Gastrocnemius medialis (tissue), 4 donors: ENCODE data around the gene YIF1A. TPM values are rescaled to one million over a fixed set of nuclear protein-coding genes. Genes with fewer than 3 reads are reported as not detected.

Source experiments
- ATAC-seq, 2 donors: fragments of 150-250 bp; one replicate each; pipeline ENCODE4 v1.9.1; 2016
- DNase-seq, 2 donors: peaks; one replicate each; pipeline ENCODE4 v3.0.0-alpha.2; 2019
- H3K27ac ChIP-seq, 4 donors: fragments of 200-600 bp; sonication (generic); 1 replicate in 1 of 4; 2 replicates in 3 of 4; pipeline ENCODE4 v1.5.1; 2016 to 2018; ENCODE audit warnings: mild to moderate bottlenecking in 2 of 4, moderate library complexity in 1 of 4
- H3K27me3 ChIP-seq, 3 donors: fragments of 200-600 bp; sonication (generic) in 2 of 3; 1 replicate in 1 of 3; 2 replicates in 2 of 3; pipeline versions ENCODE4 v1.5.1 to v1.6.0; 2016 to 2019; ENCODE audit warnings: mild to moderate bottlenecking in 1 of 3, moderate library complexity in 1 of 3
- H3K36me3 ChIP-seq, 2 donors: fragments of 200-600 bp; sonication (generic) in 1 of 2; one replicate each; pipeline ENCODE4 v1.5.1; 2017 to 2018
- H3K4me1 ChIP-seq, 2 donors: fragments of 200-600 bp; sonication (generic) in 1 of 2; one replicate each; pipeline ENCODE4 v1.5.1; 2016 to 2017; ENCODE audit warnings: mild to moderate bottlenecking in 2 of 2
- H3K4me3 ChIP-seq, 4 donors: fragments of 200-600 bp; sonication (generic) in 3 of 4; 1 replicate in 1 of 4; 2 replicates in 3 of 4; pipeline ENCODE4 v1.5.1; 2016 to 2019; ENCODE audit warnings: mild to moderate bottlenecking in 2 of 4
- H3K9me3 ChIP-seq, 3 donors: fragments of 200-600 bp; sonication (generic) in 2 of 3; 1 replicate in 1 of 3; 2 replicates in 2 of 3; pipeline ENCODE4 v1.5.1; 2016 to 2019
- POLR2A ChIP-seq, 2 donors: fragments of 450-650 bp; IDR thresholded peaks; one replicate each; pipeline ENCODE4 v1.6.1; 2017; ENCODE audit warnings: antibody characterized with exemption in 2 of 2, mild to moderate bottlenecking in 2 of 2, moderate library complexity in 2 of 2
- in situ Hi-C, 4 donors: fragments of 200-750 bp; cut with MboI; loops; one replicate each; pipeline versions ENCODE4 v1.15.0 to v1.8.0; 2017; ENCODE audit warnings: low sequenced_read_pairs in 4 of 4
- intact Hi-C: fragments of 100-400 bp; cut with DNase I; formaldehyde crosslinking; loops from one replicate; pipeline ENCODE4 v1.15.1; 2023; ENCODE audit warnings: low total_unique reads
- total RNA-seq, 4 donors: library from RNA; depleted of rRNA; stranded (reverse); fragments of >200 nt; gene quantifications; one replicate each; pipeline versions ENCODE4 v1.1.0 to v1.2.3, GENCODE V29; 2016
- TF ChIP-seq, protein P1 (sequence below), 5 experiments: fragments of 450-650 bp in 3 of 5; fragments of 200-600 bp in 2 of 5; sonication (generic) in 2 of 5; IDR thresholded peaks in 4 of 5; conservative IDR thresholded peaks in 1 of 5; 1 replicate in 4 of 5; 2 replicates in 1 of 5; pipeline ENCODE4 v1.5.1; 2016 to 2019; ENCODE audit warnings: antibody characterized with exemption in 5 of 5, mild to moderate bottlenecking in 3 of 5, moderate library complexity in 3 of 5

YIF1A gene
- total RNA-seq, 4 donors from 2014 or later, result 106 to 137 (median 113) TPM

DNA sequence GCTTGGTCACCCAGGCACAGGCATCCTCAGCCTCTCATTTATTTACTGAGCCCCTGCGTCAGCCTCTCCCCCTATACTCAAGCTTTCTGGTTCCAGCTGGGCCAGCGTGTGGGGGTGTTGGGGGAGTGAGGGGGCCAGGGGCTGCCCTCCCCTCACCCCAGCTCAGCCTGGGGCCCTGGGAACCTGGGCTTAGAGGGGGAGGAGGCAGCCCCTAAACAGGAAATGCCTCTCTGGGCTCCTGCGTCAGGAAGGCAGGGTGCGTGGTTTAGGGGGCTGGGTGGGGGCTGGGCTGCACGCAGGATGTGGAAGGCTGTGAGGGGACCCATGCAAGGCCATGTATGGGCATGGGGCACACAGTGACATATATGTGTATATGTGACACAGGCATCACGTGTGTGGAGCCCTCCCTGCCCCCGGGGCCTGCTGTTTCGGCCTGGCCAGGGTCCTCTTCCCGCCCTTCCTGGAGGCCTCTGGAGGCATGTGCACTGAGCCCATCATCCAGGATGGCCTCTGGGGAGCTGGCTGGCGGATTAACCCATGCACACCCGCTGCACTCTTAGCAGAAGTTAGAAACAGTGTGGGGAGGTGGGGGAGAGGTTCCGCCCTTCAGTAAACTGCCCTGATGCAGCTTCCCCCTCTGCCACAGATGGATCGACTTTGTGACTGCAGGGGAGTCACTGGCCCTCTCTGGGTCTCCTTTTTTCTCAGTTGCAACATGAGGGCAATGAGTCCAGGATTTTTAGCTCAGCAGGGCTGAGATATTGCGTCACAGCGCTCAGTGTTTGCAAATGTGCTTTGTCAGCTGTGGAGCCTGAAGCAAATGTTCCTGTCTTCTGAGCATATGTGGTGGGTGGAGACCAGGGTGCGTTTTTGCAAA lies 29.0 kb upstream of the YIF1A start:
- Histone ChIP-seq H3K27ac (peak overlapping the region; percentile 72 to 84 (median 80)), H3K4me3 (no peak overlapping the region), H3K4me1 (peaks cover 9 to 11% of the 10 kb centered on the region in 2 donors), H3K27me3 (peaks cover 5 to 14% (median 12%) of the 10 kb centered on the region in 3 donors), H3K9me3 (no peaks in the 10 kb centered on the region), H3K36me3 (no peaks in the 10 kb centered on the region)
- intact Hi-C loops (no loop called here), in situ Hi-C loops (no loop called here)
- peak; percentile 57 to 63 for ATAC-seq
- no peak for TF ChIP-seq POLR2A (IDR thresholded peaks at IDR 0.05)
- TF ChIP-seq, protein P1, sequence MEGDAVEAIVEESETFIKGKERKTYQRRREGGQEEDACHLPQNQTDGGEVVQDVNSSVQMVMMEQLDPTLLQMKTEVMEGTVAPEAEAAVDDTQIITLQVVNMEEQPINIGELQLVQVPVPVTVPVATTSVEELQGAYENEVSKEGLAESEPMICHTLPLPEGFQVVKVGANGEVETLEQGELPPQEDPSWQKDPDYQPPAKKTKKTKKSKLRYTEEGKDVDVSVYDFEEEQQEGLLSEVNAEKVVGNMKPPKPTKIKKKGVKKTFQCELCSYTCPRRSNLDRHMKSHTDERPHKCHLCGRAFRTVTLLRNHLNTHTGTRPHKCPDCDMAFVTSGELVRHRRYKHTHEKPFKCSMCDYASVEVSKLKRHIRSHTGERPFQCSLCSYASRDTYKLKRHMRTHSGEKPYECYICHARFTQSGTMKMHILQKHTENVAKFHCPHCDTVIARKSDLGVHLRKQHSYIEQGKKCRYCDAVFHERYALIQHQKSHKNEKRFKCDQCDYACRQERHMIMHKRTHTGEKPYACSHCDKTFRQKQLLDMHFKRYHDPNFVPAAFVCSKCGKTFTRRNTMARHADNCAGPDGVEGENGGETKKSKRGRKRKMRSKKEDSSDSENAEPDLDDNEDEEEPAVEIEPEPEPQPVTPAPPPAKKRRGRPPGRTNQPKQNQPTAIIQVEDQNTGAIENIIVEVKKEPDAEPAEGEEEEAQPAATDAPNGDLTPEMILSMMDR (IDR thresholded peaks at IDR 0.05 in 4 of 5, conservative IDR thresholded peaks at IDR 0.05 in 1 of 5), result no peak
- DNase-seq, result peak; percentile 49 to 67

DNA sequence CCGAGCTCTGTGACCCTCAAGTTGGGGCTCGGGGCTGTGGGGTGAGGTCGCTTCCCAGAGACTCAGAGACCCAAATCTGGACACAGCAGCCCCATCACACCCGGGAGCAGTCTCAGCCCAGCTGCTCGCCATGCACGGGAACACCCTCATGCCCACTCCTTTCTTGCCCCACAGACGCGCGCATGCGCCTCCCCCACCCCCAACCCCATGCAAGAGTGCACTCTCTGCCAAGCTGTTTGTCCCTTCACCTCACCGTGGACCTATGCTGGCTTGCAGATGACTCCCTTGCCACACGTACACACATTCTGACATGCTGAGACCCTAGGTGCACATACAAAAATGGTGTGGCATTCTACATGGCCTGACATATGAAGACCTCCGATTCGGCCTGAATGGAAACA lies 28.4 kb upstream of the YIF1A start:
- Histone ChIP-seq H3K4me3 (peak overlapping the region; percentile 44 to 68 (median 50)), H3K36me3 (no peaks in the 10 kb centered on the region), H3K27me3 (peaks cover 5 to 14% (median 12%) of the 10 kb centered on the region in 3 donors), H3K9me3 (no peaks in the 10 kb centered on the region), H3K27ac (peak overlapping the region; percentile 72 to 84 (median 80)), H3K4me1 (peaks cover 9 to 10% of the 10 kb centered on the region in 2 donors)
- intact Hi-C loops, result no loop called here
- TF ChIP-seq, protein P1 (IDR thresholded peaks at IDR 0.05 in 4 of 5, conservative IDR thresholded peaks at IDR 0.05 in 1 of 5), result no peak
- no peak for TF ChIP-seq POLR2A (IDR thresholded peaks at IDR 0.05)
- ATAC-seq, result no peak
- DNase-seq, result no peak
- in situ Hi-C loops, result no loop called here

DNA sequence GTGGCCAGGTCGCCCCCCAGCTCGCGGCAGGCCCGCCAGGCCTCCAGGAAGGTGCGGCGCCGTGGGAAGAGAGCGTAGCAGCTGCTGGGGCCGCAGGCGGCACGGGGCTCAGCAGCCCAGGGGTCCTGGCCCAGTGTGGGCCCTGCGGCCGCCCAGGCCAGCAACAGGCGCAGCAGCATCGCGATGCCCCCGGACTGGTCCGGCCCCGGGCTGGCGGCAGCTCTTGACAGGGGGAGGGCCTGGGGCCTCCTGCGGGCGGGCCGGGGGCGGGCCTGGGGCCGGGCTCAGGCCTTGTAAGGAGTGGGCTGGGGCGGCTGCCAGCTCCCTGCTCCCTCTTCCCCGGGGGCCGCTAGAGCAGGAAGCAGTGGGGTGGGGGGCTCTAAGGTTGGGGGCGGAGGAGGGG lies 27.9 kb upstream of the YIF1A start, which contains the start of gene CD248:
CD248 (minus strand) TSS at position 196 of the 403 bp plus-strand sequence; CDS start at position 179, 17 bp downstream.
- H3K4me3 ChIP-seq, result peak within 1 kb of the TSS; percentile 44 to 68 (median 50)
- peaks cover 7% of the 10 kb centered on the region in 2 donors for H3K4me1 ChIP-seq
- peak in 1 of 2 donors; percentile 55 for TF ChIP-seq POLR2A (IDR thresholded peaks at IDR 0.05)
- TF ChIP-seq, protein P1 (IDR thresholded peaks at IDR 0.05 in 4 of 5, conservative IDR thresholded peaks at IDR 0.05 in 1 of 5), result no peak
- peaks cover 5 to 14% (median 12%) of the 10 kb centered on the region in 3 donors for H3K27me3 ChIP-seq
- intact Hi-C loops (no loop called here), in situ Hi-C loops (no loop called here)
- no peaks in the 10 kb centered on the region for H3K36me3 ChIP-seq
- H3K9me3 ChIP-seq, result no peaks in the 10 kb centered on the region
- peak within 1 kb of the TSS; percentile 72 to 84 (median 80) for H3K27ac ChIP-seq
- DNase-seq, result peak in 1 of 2 donors; percentile 48
- no peak for ATAC-seq

DNA sequence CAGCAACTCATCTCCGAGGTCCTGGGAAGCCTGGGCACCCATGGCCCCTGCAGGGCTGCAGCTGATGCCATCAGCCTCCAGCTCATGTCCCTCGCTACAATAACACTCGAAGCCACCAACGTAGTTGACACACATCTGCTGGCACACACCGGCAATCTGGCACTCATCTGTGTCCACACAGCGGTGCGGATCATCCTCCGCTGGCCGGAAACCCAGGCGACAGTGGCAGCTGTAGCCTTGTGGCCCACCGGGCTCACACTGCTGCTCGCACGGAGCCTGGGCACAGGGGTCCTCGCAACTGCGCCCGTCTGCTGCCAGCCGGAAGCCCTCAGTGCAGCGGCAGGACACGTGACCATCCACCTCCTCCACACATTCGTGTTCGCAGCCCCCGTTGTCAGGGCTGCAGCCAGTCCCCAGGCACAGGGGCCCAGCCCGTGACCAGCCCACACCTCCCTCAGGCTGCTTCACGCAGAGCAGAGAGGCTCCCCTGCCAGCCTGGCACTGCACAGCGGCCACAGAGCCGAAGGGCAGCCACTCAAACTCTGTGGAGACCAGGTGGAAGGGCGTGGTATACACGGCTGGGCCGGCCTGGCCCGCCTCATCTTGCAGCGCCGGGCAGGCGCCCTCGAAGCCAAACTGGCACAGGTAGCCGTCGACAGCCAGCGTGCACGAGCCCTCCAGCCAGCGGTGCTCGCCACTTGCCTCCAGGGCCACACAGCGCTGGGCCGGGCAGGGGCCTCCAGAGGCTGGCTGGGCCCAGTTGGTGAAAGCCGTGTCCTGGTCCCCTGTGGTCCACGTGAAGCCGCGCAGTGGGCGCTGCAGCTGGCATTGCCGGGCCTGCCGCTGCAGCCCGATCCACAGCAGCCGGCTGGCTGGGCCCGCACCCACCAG lies 27.2 kb upstream of the YIF1A start:
- DNase-seq (no peak), ATAC-seq (no peak)
- Histone ChIP-seq H3K4me3 (peak overlapping the region; percentile 44 to 68 (median 50)), H3K4me1 (peaks cover 6 to 7% of the 10 kb centered on the region in 2 donors), H3K27ac (peak overlapping the region; percentile 72 to 84 (median 80)), H3K27me3 (peaks cover 5 to 14% (median 12%) of the 10 kb centered on the region in 3 donors), H3K36me3 (no peaks in the 10 kb centered on the region), H3K9me3 (no peaks in the 10 kb centered on the region)
- in situ Hi-C loops, result no loop called here
- intact Hi-C loops, result no loop called here
- TF ChIP-seq POLR2A (IDR thresholded peaks at IDR 0.05), result no peak
- TF ChIP-seq, protein P1 (IDR thresholded peaks at IDR 0.05 in 4 of 5, conservative IDR thresholded peaks at IDR 0.05 in 1 of 5), result no peak
